PC-9 (cell line): ENCODE measurements around the gene MVB12B. TPM values are rescaled to one million over a fixed set of nuclear protein-coding genes. Genes with fewer than 3 reads are reported as not detected.

Experiments
- BruUV-seq: library from RNA; stranded (reverse); fragments of 400-500 nt; replicated peaks from 2 replicates; lab custom pipeline; 2021; lab: Mats Ljungman, UMichigan
- CTCF ChIA-PET: fragments of 300-600 bp; sonication (Branson Sonifier 250); formaldehyde crosslinking; loops from one replicate; lab custom pipeline; 2022; ENCODE audit warnings: antibody characterized with exemption; lab: Charles Lee
- POLR2A ChIA-PET: fragments of 300-600 bp; sonication (Branson Sonifier 250); formaldehyde crosslinking; loops from one replicate; lab custom pipeline; 2022; ENCODE audit warnings: antibody characterized with exemption; ENCODE audit not compliant: unreplicated experiment; lab: Charles Lee
- DNase-seq, 2 experiments: peaks; one replicate each; pipeline versions ENCODE4 v3.0.0 to v3.0.0-alpha.2; 2015 to 2022; ENCODE audit warnings: mixed read lengths in 1 of 2
- H2AFZ ChIP-seq: fragments of 200-600 bp; sonication (generic); 2 replicates; pipeline ENCODE4 v1.8.1; 2017; ENCODE audit warnings: antibody characterized with exemption
- H3F3A ChIP-seq: fragments of 200-600 bp; sonication (generic); 2 replicates; pipeline ENCODE4 v1.8.1; 2017; ENCODE audit warnings: antibody characterized with exemption, mild to moderate bottlenecking, low read depth; ENCODE audit not compliant: insufficient read depth
- H3K27ac ChIP-seq: fragments of 200-600 bp; sonication (generic); 2 replicates; pipeline ENCODE4 v1.6.1; 2016; ENCODE audit warnings: mixed run types
- H3K27me3 ChIP-seq: fragments of 200-600 bp; sonication (generic); 2 replicates; pipeline ENCODE4 v1.6.1; 2016; ENCODE audit warnings: low read depth, mixed run types; ENCODE audit not compliant: insufficient read depth
- H3K36me3 ChIP-seq: fragments of 200-600 bp; sonication (generic); 2 replicates; pipeline ENCODE4 v1.6.1; 2016; ENCODE audit warnings: low read depth, mixed run types
- H3K4me1 ChIP-seq: fragments of 200-600 bp; sonication (generic); replicated peaks from 2 replicates; pipeline ENCODE4 v1.6.1; 2016; ENCODE audit warnings: mixed run types; ENCODE audit not compliant: insufficient read depth
- H3K4me2 ChIP-seq: fragments of 200-600 bp; sonication (generic); 2 replicates; pipeline ENCODE4 v1.6.1; 2017; ENCODE audit warnings: mixed run types
- H3K4me3 ChIP-seq: fragments of 200-600 bp; sonication (generic); 2 replicates; pipeline ENCODE4 v1.6.1; 2016; ENCODE audit warnings: mixed run types
- H3K79me2 ChIP-seq: fragments of 200-600 bp; sonication (generic); 2 replicates; pipeline ENCODE4 v1.6.1; 2017; ENCODE audit warnings: low read depth, mixed run types
- H3K9me2 ChIP-seq: fragments of 200-600 bp; sonication (generic); 2 replicates; pipeline ENCODE4 v1.8.1; 2017; ENCODE audit warnings: mild to moderate bottlenecking; ENCODE audit not compliant: insufficient read depth
- H3K9me3 ChIP-seq: fragments of 200-600 bp; sonication (generic); 2 replicates; pipeline ENCODE4 v1.8.1; 2016; ENCODE audit warnings: low read depth; ENCODE audit not compliant: insufficient read depth
- H4K20me1 ChIP-seq: fragments of 200-600 bp; sonication (generic); 2 replicates; pipeline ENCODE4 v1.8.1; 2017; ENCODE audit not compliant: insufficient read depth
- EZH2 ChIP-seq: fragments of 200-600 bp; sonication (generic); IDR thresholded peaks from 2 replicates; pipeline ENCODE4 v1.8.0; 2017; ENCODE audit warnings: antibody characterized with exemption, low read depth
- intact Hi-C: fragments of 100-400 bp; cut with micrococcal nuclease; formaldehyde crosslinking; loops from one replicate; pipeline ENCODE4 v1.10.0; 2022; ENCODE audit not compliant: unreplicated experiment
- total RNA-seq: library from RNA; stranded (reverse); gene quantifications from 2 replicates; pipeline ENCODE4 v1.2.3, GENCODE V29; 2021
- TF ChIP-seq, protein P1 (sequence below): fragments of 200-600 bp; sonication (generic); conservative IDR thresholded peaks from 2 replicates; pipeline ENCODE4 v1.6.1; 2017; ENCODE audit warnings: mixed run types, antibody characterized with exemption, mild to moderate bottlenecking, moderate library complexity

MVB12B gene
- total RNA-seq, 1 experiment from 2014 or later: 8.8 TPM

DNA sequence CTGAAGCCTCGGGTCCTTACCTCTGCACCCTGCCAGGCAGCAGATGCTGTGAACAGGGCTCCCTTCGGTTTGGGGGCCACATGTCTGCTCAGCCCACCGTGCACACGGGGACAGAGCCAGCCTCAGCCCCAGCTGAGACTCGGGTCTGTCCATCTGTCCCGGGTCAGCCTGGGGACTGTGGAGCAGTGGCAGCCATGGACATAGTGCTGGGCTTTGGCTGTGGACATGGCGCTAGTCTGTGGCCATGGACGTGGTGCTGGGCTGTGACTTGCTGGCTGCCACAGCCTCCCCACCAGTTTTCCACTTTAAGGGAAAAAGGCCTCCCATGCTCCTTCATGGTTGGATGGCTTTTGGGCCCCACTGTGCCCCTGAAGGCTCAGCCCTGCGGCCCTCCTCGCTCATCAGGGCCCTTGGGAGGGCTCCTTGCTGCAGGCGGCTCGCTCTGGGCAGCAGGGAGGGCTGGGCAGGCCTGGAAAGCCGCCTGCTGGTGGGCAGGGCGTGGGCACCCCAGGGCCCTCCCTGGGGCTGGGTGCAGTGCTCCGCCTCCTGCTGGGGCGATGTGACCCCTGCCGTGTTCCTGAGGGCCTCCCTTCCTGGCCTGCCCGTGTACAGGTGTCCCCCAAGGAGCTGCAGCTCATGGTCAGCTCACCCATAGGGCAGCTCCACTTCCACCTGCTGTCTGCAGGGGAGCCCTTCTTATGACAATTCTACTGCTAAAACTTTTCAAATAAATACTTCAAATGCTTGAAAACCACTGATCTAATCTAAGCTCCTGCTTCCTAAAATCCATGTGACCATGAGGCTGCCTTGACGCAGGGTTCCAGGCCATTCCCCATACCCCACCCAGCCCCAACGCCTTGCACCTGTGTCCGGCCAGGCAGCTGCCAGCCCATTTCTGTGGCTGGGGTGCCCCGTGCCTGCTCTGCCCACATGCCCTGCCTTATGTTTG is 175.0 kb downstream of the MVB12B start:
- Histone ChIP-seq H3K4me1 (no peaks in the 10 kb centered on the region), H3K4me3 (no peak overlapping the region), H4K20me1 (no peaks in the 10 kb centered on the region), H3K4me2 (no peak overlapping the region), H3K27ac (no peak overlapping the region), H2AFZ (no peak overlapping the region), H3K27me3 (peaks cover 5% of the 10 kb centered on the region; the same call in 1 of the 2 replicates), H3K79me2 (no peaks in the 10 kb centered on the region), H3K36me3 (no peaks in the 10 kb centered on the region), H3K9me2 (no peaks in the 10 kb centered on the region), H3F3A (no peaks in the 10 kb centered on the region), H3K9me3 (no peaks in the 10 kb centered on the region)
- BruUV-seq: no TSS peak
- POLR2A ChIA-PET: no interaction called here
- CTCF ChIA-PET: interaction anchor here (0.6 to 1.4 kb wide), 6 partner anchors 10 to 280 kb away, joined by 3 to 10 read pairs (median 4); no protein-coding TSS in a partner anchor
- TF ChIP-seq, protein P1, sequence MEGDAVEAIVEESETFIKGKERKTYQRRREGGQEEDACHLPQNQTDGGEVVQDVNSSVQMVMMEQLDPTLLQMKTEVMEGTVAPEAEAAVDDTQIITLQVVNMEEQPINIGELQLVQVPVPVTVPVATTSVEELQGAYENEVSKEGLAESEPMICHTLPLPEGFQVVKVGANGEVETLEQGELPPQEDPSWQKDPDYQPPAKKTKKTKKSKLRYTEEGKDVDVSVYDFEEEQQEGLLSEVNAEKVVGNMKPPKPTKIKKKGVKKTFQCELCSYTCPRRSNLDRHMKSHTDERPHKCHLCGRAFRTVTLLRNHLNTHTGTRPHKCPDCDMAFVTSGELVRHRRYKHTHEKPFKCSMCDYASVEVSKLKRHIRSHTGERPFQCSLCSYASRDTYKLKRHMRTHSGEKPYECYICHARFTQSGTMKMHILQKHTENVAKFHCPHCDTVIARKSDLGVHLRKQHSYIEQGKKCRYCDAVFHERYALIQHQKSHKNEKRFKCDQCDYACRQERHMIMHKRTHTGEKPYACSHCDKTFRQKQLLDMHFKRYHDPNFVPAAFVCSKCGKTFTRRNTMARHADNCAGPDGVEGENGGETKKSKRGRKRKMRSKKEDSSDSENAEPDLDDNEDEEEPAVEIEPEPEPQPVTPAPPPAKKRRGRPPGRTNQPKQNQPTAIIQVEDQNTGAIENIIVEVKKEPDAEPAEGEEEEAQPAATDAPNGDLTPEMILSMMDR: no peak
- TF ChIP-seq EZH2: no peak
- intact Hi-C loops: loop anchor here (1.0 to 2.0 kb wide), 2 partner anchors 57 to 205 kb away; no protein-coding TSS in a partner anchor
- no peak for DNase-seq

DNA sequence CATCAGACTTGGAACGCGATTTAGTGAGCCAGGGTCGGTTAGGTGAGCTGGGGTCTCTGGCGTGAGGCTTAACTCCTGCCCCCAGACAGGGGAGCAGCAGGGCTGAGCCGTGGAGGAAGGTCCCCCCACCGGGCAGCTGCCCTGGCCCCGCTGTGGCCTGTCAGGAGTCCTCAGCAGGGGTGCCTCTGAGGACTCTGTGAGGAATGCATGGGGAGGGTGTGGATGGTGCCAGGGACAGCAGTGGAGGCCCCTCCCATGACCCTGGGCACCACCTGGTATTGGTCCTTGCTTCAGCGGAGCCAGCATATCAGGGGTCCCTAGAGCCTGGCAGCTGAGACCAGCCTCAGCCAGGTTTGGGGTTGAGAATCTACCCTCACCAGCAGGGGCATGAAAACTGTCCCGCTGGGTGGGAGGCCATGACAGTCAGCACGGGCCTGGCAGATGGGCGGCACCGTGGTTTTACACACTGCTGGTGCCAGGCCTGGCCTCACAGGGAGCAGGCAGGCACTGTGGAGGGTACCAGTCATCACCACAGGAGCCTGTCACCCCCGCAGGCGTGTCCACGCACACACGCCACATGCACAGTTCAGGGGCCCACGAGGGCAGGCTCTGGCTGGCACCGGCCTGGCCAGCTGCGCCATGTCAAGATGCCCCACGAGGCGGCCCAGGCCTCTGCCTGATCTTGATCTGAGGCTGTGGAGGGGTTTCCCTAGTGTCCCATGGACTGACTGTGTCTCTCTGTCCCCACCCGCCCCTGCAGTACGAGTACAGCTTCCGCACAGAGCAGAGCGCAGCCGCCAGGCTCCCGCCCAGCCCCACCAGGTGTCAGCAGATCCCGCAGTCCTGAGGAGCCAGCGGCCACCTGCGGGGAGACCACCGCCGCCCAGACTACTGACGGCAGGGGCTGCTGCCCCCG is 176.0 kb downstream of the MVB12B start:
- Histone ChIP-seq H3K9me3 (no peaks in the 10 kb centered on the region), H3K27ac (no peak overlapping the region), H3K4me1 (no peaks in the 10 kb centered on the region), H2AFZ (no peak overlapping the region), H3F3A (no peaks in the 10 kb centered on the region), H4K20me1 (no peaks in the 10 kb centered on the region), H3K9me2 (no peaks in the 10 kb centered on the region), H3K27me3 (peaks cover 5% of the 10 kb centered on the region; the same call in 1 of the 2 replicates), H3K79me2 (no peaks in the 10 kb centered on the region), H3K36me3 (no peaks in the 10 kb centered on the region), H3K4me3 (no peak overlapping the region), H3K4me2 (no peak overlapping the region)
- no peak for DNase-seq
- no TSS peak for BruUV-seq
- intact Hi-C loops: no loop called here
- no peak for TF ChIP-seq EZH2
- TF ChIP-seq, protein P1: no peak
- ChIA-PET CTCF (interaction anchor here (0.7 to 1.4 kb wide), 3 partner anchors 55 to 204 kb away, joined by 3 to 10 read pairs (median 5); no protein-coding TSS in a partner anchor), POLR2A (no interaction called here)
